HL-60 (cell line): ENCODE data around the gene KIF26A.

ENCODE experiments used
- DNase-seq, 2 experiments: peaks; one replicate each; pipeline ENCODE4 v3.0.0-alpha.2; 2010 to 2020; ENCODE audit warnings: low read depth in 1 of 2, low spot score in 1 of 2
- H3K27ac ChIP-seq: fragments of 250-450 bp; sonication (Bioruptor Pico); replicated peaks from 2 replicates; pipeline ENCODE4 v1.5.1; 2020; ENCODE audit warnings: mild to moderate bottlenecking, moderate library complexity
- H3K27me3 ChIP-seq: fragments of 250-450 bp; sonication (Bioruptor Pico); 2 replicates; pipeline ENCODE4 v1.5.1; 2021; ENCODE audit warnings: mild to moderate bottlenecking, moderate library complexity; ENCODE audit not compliant: insufficient read depth, poor library complexity, severe bottlenecking
- H3K4me3 ChIP-seq: replicated peaks from 2 replicates; pipeline ENCODE4 v1.5.1; 2011; ENCODE audit warnings: mild to moderate bottlenecking, control low read depth, low read length; ENCODE audit not compliant: insufficient read depth
- CTCF ChIP-seq: IDR thresholded peaks from one replicate; pipeline ENCODE4 v1.5.1; 2011; ENCODE audit warnings: low read length, control low read depth, inconsistent platforms; ENCODE audit not compliant: insufficient read depth
- GABPA ChIP-seq: IDR thresholded peaks from 2 replicates; pipeline ENCODE4 v1.6.1; 2012; ENCODE audit warnings: low read depth
- POLR2AphosphoS5 ChIP-seq: IDR thresholded peaks from 2 replicates; pipeline ENCODE4 v1.6.1; 2012; ENCODE audit warnings: low read depth
- REST ChIP-seq: IDR thresholded peaks from 2 replicates; pipeline ENCODE4 v1.6.1; 2012; ENCODE audit warnings: low read depth; ENCODE audit not compliant: insufficient replicate concordance
- SPI1 ChIP-seq: IDR thresholded peaks from 2 replicates; pipeline ENCODE4 v1.6.1; 2012; ENCODE audit warnings: low read depth, mild to moderate bottlenecking, borderline replicate concordance

KIF26A gene

GRCh38 chr14:104202259-104203070, 64.1 kb downstream of the KIF26A start:
- Histone ChIP-seq H3K4me3 (no peak overlapping the region), H3K27me3 (no peaks in the 10 kb centered on the region), H3K27ac (no peak overlapping the region)
- DNase-seq, result no peak
- TF ChIP-seq REST, result no peak

GRCh38 chr14:104203071-104203425, 64.7 kb downstream of the KIF26A start:
- TF ChIP-seq POLR2AphosphoS5 (no peak), SPI1 (no peak), REST (no peak)
- DNase-seq, result no peak
- H3K27ac ChIP-seq, result no peak overlapping the region
- no peaks in the 10 kb centered on the region for H3K27me3 ChIP-seq
- H3K4me3 ChIP-seq, result no peak overlapping the region

- Histone ChIP-seq H3K27me3 (no peaks in the 10 kb centered on the region), H3K27ac (no peak overlapping the region), H3K4me3 (no peak overlapping the region)
- TF ChIP-seq REST, result no peak
- no peak for TF ChIP-seq CTCF
- TF ChIP-seq POLR2AphosphoS5, result no peak
- TF ChIP-seq GABPA, result no peak
- no peak for DNase-seq
These were observed 66.3 kb downstream of the KIF26A start for GRCh38 chr14:104204660-104205149.

- Histone ChIP-seq H3K4me3 (no peak overlapping the region), H3K27ac (no peak overlapping the region), H3K27me3 (no peaks in the 10 kb centered on the region)
- TF ChIP-seq REST (no peak), CTCF (no peak), SPI1 (no peak), GABPA (no peak), POLR2AphosphoS5 (no peak)
- DNase-seq, result no peak
These were observed 67.4 kb downstream of the KIF26A start for GRCh38 chr14:104205781-104206180.
